ENCODE results near the gene SPATA32. TPM values are rescaled to one million over a fixed set of nuclear protein-coding genes. Genes with fewer than 3 reads are reported as not detected.

Gene SPATA32
- total RNA-seq, 2 experiments from 2014 or later, result 0.25 TPM

DNA sequence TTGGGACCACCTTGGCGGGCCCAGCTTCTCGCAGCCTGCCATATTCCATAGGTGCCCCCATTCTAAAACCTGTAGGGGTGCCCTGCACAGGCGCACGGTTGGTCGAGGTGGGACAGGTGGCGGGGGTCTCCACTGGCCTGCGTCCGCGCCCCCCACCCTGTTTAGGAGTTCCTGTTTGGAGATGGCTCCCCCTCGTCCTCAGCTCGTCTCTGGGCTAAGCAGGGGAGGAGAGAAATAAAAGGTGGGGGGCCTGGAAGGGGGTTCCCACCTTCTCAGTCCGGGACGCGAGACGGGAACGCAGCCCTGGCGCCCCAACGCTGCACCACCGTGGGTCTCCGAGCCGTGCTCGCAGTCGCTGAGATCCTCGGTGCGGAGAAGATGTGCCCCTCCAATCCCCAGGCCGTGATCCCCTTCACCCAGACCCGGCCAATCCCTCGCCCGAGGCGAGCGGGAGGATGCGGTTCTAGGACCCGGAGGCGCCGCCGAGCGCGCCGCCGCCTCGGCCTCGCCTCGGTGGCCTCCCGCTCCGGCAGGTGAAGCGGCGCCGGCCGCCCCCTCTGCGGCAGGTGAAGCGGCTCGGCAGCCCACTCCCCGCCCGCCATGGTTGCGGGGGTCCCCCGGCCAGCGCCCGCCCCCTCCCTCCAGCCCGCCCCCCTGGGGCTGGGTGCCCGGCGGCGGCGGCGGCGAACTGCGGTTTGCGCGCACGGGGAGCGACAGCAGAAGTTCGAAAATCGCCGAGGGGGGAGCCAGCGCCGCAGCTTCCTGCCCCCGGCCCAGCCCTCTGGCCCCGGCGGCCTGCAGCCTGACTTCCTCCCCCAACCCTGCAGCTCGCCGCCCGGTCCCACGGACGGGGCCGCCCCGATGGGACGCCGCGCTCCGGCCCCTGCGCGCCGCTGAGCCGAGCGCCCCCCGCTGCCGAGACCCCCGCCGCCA is 40.5 kb downstream of the SPATA32 start, which contains the start of gene FMNL1:
FMNL1 (plus strand) TSS at position 805 of the 933 bp plus-strand sequence. CDS start 240 bp downstream, outside the sequence.
- ChIA-PET CTCF (interaction anchor here (0.5 to 12.4 kb wide), 8 partner anchors 17 to 163 kb away, joined by 3 to 366 read pairs (median 24); partner anchors contain the start of genes ACBD4 and MAP3K14), POLR2A (interaction anchor here (0.6 to 3.0 kb wide), 8 partner anchors 8 to 93 kb away, joined by 3 to 17 read pairs (median 3); no protein-coding TSS in a partner anchor)

DNA sequence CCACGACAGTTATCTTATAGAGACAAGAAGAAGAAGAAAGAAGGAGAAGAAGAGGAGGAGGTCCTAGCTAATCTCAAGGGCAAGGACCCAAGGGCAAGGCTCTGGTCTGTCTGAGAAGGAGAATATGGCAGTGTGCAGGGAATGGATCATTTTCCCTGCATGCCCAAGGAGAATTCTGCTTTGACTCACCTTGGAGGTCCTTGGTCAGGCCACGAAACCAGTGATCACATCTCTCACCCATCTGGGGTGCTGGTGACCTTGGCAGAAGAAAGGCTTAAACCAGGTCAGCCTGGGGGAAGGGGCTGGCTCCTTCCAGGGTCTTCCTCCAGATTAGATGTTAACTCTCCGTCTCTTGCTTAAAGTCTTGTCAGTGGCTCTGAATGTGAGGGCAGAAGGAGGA is 41.8 kb downstream of the SPATA32 start:
- ChIA-PET CTCF (interaction anchor here (1.6 to 12.4 kb wide), 10 partner anchors 18 to 172 kb away, joined by 4 to 366 read pairs (median 18); partner anchors contain the start of genes ACBD4 and PLCD3), POLR2A (interaction anchor here (2.0 to 3.0 kb wide), 2 partner anchors 9 to 71 kb away, joined by 7 to 17 read pairs; partner anchors contain the start of gene HEXIM1)

DNA sequence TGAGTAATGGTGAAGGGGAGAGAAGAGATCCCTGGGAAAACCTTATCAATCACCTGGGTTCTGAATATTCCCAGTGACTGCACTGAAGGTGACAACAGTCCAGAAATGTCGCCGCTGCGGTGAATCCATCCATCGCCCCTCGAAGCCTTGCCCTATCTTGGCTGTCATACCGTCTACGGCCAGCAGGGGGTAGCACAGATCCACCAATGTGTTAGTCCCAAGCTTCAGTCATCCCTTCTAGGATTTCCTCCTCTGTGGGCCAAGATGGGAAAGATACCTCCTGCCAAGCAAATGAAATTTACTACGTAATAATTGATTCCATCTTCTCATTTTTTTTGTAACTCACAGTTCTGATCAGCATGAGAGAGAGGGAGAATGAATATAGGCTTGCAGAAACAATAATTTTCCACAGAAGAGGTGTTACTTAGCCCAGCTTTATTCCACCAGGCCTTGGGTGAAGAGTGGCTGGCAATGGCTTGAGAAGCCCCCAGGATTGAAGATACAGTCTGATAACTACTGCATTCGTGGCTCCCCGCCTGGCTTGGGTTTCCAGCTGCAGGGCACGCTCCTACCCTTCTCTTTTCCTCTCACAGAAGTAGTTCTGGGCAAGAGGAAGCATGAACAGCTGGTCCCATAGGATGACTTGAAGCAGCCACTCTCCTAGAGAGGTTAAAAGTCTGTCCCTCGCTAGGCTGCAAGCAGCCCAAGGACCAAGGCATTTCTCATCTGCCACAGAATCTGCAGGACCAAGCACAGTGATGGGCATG is 42.8 kb downstream of the SPATA32 start:
- POLR2A ChIA-PET, result interaction anchor here (0.6 to 3.0 kb wide), 4 partner anchors 10 to 70 kb away, joined by 3 to 17 read pairs (median 6); partner anchors contain the start of gene HEXIM1
- CTCF ChIA-PET, result interaction anchor here (0.6 to 12.4 kb wide), 26 partner anchors 12 to 212 kb away, joined by 3 to 366 read pairs (median 4); partner anchors contain the start of genes ACBD4, MAP3K14 and PLCD3

Other genes starting within 250 kb of the SPATA32 start
- 10 to 100 TPM; 32.0 to 32.6 TPM for gene DCAKD, start 210.5 kb downstream of the SPATA32 start, total RNA-seq
- 100 to 1,000 TPM; 179 to 180 TPM for gene NMT1, start 200.8 kb downstream of the SPATA32 start, total RNA-seq
- 1 to 10 TPM; 4.6 to 5.1 TPM for gene PLCD3, start 129.6 kb downstream of the SPATA32 start, total RNA-seq
- gene ACBD4, start 126.4 kb downstream of the SPATA32 start, total RNA-seq, result 1 to 10 TPM; 9.1 to 9.3 TPM
- 10 to 100 TPM; 34.6 to 34.7 TPM for gene HEXIM1, start 113.6 kb downstream of the SPATA32 start, total RNA-seq
- gene HEXIM2, start 100.2 kb downstream of the SPATA32 start, total RNA-seq, result 1 to 10 TPM; 5.3 to 5.8 TPM
- 100 to 1,000 TPM; 233 to 243 TPM for gene FMNL1, start 40.2 kb downstream of the SPATA32 start, total RNA-seq
- 10 to 100 TPM; 47.5 to 51.6 TPM for gene MAP3K14, start 54.9 kb upstream of the SPATA32 start, total RNA-seq
- 10 to 100 TPM; 35.9 to 41.3 TPM for gene ARHGAP27, start 170.8 kb upstream of the SPATA32 start, total RNA-seq
- 10 to 100 TPM; 25.7 to 26.3 TPM for gene PLEKHM1, start 228.6 kb upstream of the SPATA32 start, total RNA-seq

Data from activated CD8-positive, alpha-beta memory T cell treated with anti-CD3 and anti-CD28 coated beads for 36 hours (primary cell).